8988T (cell line): ENCODE measurements around the gene ZFAND6.

Experiments
- DNase-seq: peaks from one replicate; pipeline ENCODE4 v3.0.0; 2011

ZFAND6 gene

GRCh38 chr15:80052597-80053304 lies 6.7 kb upstream of the ZFAND6 start:
- DNase-seq = no peak

GRCh38 chr15:80055933-80056332 lies 3.5 kb upstream of the ZFAND6 start:
- DNase-seq = no peak

DNA sequence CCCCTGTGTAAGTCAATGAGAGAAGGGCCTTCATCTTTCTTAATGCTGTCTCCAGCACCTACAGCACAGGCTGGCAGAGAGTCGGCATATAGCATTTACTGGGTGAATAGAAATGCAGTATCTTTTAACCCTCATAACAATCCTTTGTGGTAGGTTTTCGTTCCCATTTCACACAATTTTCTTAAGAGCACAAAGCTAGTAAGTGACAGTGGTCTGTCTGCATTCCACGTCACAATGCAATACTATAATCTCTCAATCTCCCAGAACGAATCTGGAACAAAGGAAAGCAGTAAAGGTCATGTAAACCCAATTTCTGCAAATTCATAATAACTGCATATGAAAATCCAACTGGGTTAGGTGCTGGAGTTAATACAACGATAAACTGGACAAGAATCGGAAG lies 1.4 kb upstream of the ZFAND6 start:
- DNase-seq = no peak

DNA sequence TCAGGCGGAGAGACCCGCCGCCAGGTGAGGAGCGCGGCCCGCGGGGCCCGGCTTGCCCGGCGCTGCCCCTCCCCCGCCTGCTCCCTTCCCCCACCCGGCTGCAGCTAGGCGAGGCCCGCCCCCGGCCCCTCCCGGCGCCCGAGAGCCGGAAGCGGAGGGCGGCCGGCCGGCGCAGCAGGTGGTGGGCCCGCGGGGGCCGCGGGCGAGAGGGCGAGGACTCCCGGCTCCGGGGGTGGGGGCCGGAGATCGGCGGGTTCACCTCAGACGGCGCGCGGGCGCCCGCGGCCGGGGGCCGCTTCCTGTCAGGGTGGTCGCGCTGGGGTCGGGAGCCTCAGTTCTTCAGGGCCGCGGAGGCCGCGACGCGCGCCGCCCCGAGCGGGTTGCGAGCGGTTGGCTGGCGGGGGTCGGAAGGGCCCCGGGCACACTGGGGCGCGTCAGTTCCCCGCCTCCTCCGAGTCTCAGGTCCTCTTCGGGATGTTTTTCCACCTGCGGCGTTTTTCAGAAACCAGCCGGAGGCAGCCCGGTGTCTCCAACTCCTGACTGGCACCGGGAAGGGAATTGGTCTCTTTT lies 395 bp downstream of the ZFAND6 start:
- DNase-seq = peak; percentile 32

- DNase-seq = no peak
Observed at GRCh38 chr15:80060356-80061006, 1.0 kb downstream of the ZFAND6 start.

DNA sequence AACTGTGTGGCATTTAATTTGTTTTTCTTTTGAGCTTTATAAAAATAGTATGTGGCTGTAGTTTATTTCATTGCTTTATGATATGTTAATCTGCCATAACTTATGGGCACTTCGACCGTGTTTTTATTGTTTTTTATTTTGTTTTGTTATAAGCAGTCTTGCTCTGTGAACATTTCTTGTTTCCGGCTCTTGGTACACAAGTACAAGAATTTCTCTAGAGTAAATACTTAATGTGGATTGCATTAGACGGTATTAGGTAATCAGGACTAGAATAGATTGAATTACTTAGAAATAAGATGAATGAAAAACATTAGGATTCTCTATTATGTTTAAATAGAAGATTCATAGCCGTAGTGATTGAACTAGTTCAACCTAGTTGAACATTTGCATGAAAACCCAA lies 2.1 kb downstream of the ZFAND6 start:
- no peak for DNase-seq

DNA sequence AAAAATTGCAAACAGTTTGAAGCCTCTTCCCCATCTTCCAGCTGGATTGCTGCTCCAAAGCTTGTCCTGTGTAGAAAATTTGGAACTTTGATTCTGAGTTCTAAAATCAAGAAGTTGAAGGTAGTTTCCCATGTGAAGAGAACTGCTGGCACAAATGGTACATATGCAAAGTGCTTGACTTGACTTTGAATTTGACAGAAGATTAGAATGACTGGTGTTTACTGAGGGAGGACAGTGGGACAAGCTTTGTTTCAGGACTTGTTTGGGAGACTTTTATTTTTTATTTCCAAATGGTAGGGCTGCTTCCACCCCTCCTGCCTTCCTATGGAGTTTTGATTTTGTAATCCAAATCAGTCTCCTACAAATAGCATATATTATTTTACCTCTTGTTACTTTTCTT lies 7.4 kb downstream of the ZFAND6 start:
- no peak for DNase-seq

DNA sequence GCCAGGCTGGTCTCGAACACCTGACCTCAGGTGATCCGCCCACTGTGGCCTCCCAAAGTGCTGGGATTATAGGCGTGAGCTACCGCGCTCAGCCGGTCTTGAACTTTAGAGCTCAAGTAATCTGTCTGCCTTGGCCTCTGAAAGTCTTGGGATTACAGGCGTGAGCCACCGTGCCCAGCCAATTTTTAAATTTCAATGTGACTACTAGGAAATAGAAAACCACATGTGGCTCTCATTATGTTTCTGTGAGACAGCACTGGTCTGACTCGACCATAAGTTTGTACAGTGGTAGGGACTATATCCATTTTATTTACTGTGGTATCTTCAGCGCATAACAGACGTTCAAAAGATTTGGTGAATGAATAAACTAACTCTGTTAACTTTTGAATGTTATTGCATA lies 9.1 kb downstream of the ZFAND6 start:
- no peak for DNase-seq

- no peak for DNase-seq
Observed at GRCh38 chr15:80070840-80071239, 11.4 kb downstream of the ZFAND6 start.

GRCh38 chr15:80071652-80072051 lies 12.2 kb downstream of the ZFAND6 start:
- no peak for DNase-seq

- DNase-seq = no peak
Observed at GRCh38 chr15:80072285-80072994, 13.0 kb downstream of the ZFAND6 start.

GRCh38 chr15:80073197-80073596 lies 13.7 kb downstream of the ZFAND6 start:
- no peak for DNase-seq

GRCh38 chr15:80076321-80077318 lies 17.1 kb downstream of the ZFAND6 start:
- no peak for DNase-seq

GRCh38 chr15:80081390-80081789 lies 21.9 kb downstream of the ZFAND6 start:
- no peak for DNase-seq

DNA sequence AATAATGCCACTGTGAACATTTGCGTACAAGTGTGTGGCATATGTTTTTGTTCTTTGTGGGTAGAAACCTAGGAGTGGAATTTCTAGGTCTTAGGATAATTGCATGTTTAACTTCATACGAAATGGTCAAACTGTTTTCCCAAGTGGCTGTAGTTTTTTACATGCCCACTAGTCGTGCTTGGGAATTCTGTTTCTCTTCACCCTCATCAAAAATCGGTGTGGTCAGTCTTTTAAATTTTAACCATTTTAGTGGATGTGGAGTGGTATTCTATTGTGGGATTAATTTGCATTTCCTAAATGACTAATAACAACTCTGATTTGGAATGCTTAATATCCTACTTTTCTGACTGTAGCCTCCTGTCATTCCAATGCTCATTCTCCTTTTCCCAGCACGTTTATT lies 27.6 kb downstream of the ZFAND6 start:
- no peak for DNase-seq

GRCh38 chr15:80090041-80090440 lies 30.6 kb downstream of the ZFAND6 start:
- no peak for DNase-seq

DNA sequence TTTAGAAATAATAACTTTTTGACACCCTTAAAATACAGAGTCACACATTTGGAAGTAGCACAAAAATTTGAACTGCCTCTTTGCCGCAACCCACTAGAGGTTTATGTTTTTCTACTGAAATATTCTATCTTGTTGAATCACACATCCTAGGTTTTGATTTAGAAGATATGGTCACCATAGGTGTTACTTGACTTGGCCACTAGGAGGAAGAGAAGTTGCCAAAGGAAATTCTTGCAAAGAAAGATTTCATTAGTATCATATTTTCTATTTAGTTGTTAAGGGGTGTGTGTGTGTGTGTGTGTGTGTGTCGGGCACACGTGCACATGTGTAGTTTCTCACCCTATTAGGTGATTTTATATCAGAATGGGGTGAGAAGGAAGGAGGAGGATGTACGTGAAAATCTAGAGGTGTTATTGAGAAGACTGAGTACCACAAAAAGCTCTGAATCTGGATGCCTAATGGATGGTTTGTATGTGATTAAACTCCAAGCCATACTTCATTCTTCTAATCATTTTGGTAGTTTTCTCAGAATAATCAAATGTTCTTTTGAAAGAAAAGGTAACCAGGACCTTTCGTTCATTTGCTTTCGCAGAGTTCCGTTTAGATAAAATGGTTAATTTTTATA lies 31.5 kb downstream of the ZFAND6 start:
- DNase-seq = no peak

DNA sequence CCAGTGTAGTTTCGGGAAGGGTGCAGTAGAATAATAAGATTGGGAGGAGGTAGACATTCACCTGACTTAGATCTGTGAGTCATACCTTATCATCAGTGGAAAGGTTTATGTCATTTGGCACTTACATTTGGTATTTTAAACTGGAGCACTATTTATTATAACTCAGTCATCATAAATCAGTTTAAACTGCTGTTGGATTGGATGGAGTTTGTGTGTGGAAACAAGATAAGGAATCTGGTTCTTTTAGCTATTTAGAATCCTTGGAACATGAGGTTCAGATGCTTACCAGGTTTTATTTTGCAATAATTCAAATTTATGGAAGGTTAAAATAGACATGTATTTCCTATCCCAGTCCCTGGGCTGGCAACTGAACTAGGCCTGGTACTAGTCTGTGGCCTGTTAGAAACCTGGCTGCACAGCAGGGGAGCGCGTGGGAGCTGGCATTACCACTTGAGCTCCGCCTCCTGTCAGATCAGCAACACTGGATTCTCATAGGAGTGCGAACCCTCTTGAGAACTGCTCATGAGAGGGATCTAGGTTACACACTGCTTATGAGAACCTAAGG lies 34.5 kb downstream of the ZFAND6 start:
- DNase-seq = no peak

GRCh38 chr15:80095511-80095910 lies 36.0 kb downstream of the ZFAND6 start:
- DNase-seq = no peak

GRCh38 chr15:80095969-80096368 lies 36.5 kb downstream of the ZFAND6 start:
- no peak for DNase-seq

- DNase-seq = no peak
Observed at GRCh38 chr15:80098341-80098740, 38.9 kb downstream of the ZFAND6 start.

DNA sequence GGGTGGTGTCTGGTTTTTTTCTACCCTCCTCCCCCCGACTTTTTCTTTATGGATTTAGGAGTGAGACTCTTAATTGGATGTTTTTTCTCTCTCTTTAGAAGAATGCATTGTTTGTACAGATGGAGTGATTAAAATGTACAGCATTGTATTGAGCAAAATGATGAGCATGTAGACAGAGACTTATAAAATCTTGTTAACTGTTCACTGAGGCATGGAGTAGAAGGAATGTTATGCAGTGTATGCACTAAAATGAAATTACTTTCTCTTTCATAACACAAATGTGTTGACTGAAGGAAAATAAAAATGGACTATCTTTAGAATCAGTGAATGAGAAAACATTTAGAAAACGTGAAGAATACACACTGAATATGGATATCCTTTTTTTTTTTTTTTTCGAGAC lies 39.8 kb downstream of the ZFAND6 start:
- DNase-seq = no peak
